ENCODE results near the gene BBS2. TPM values are rescaled to one million over a fixed set of nuclear protein-coding genes. Genes with fewer than 3 reads are reported as not detected.

BBS2 gene
- total RNA-seq, 3 donors from 2014 or later: 26.9 to 33.4 (median 30.2) TPM

GRCh38 chr16:56512025-56512424, 7.8 kb downstream of the BBS2 start:
- Histone ChIP-seq H3K4me1 (ENCODE audit: low read depth) (no peaks in the 10 kb centered on the region), H3K9me3 (no peaks in the 10 kb centered on the region), H3K36me3 (ENCODE audit: low read depth) (no peaks in the 10 kb centered on the region), H3K4me3 (no peak overlapping the region)
- DNase-seq (no peak), ATAC-seq (no peak)
- TF ChIP-seq CTCF (IDR thresholded peaks at IDR 0.05): no peak
- intact Hi-C loops (cut with DNase I, micrococcal nuclease): loop anchor here in 1 of 2 donors (10.0 kb wide), 1 partner anchor 93 kb away; the partner anchor contains the start of gene MT2A

DNA sequence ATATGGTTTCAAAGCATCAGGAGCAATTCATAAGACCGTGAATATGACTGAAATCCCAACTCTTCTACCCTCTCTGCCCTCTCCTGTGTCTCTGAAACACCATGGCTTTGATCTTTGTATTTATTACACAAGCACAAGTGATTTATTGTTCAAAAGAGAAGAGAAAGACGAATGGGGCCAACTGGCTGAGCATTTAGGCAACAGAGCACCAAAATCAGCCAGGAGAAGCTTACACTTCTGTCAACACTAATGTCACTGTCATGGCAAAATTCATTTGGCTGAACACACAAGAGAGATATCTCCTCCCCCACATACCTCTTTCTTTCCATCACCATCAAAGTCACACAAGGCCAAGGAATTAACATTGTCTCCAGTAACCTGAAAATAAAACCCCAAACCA, 9.3 kb downstream of the BBS2 start:
- TF ChIP-seq CTCF (IDR thresholded peaks at IDR 0.05): no peak
- no peak overlapping the region for H3K4me3 ChIP-seq
- H3K9me3 ChIP-seq: no peaks in the 10 kb centered on the region
- H3K36me3 ChIP-seq (ENCODE audit: low read depth): no peaks in the 10 kb centered on the region
- ATAC-seq: no peak
- DNase-seq: no peak
- intact Hi-C loops (cut with DNase I, micrococcal nuclease): loop anchor here in 1 of 2 donors (10.0 kb wide), 1 partner anchor 94 kb away; the partner anchor contains the start of gene MT2A
- H3K4me1 ChIP-seq (ENCODE audit: low read depth): no peaks in the 10 kb centered on the region

GRCh38 chr16:56506941-56507340, 12.9 kb downstream of the BBS2 start:
- DNase-seq: no peak
- Histone ChIP-seq H3K4me1 (ENCODE audit: low read depth) (no peaks in the 10 kb centered on the region), H3K36me3 (ENCODE audit: low read depth) (no peaks in the 10 kb centered on the region), H3K9me3 (no peaks in the 10 kb centered on the region), H3K4me3 (no peak overlapping the region)
- no peak for TF ChIP-seq CTCF (IDR thresholded peaks at IDR 0.05)
- intact Hi-C loops (cut with DNase I, micrococcal nuclease): no loop called here
- ATAC-seq: no peak

GRCh38 chr16:56505181-56505580, 14.6 kb downstream of the BBS2 start:
- ATAC-seq (no peak), DNase-seq (no peak)
- Histone ChIP-seq H3K4me3 (no peak overlapping the region), H3K9me3 (no peaks in the 10 kb centered on the region), H3K36me3 (ENCODE audit: low read depth) (no peaks in the 10 kb centered on the region), H3K4me1 (ENCODE audit: low read depth) (no peaks in the 10 kb centered on the region)
- no peak for TF ChIP-seq CTCF (IDR thresholded peaks at IDR 0.05)
- intact Hi-C loops (cut with DNase I, micrococcal nuclease): no loop called here

DNA sequence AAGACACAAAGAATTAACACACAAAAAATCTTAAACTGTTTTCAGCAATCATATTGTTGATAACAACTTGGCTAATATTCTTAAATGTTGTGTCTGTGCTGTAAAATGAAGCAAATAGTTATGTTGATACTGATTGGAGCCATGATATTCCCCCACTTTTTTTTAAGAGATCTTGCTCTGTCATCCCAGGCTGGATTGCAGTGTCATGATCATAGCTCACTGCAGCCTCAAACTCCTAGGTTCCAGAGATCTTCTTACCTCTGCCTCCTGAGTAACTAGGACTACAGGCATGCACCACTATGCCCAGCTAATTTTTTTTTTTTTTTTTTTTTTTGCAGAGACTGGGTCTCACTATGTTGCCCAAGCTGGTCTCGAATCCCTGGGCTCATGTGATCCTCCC, 26.0 kb downstream of the BBS2 start:
- Histone ChIP-seq H3K4me1 (ENCODE audit: low read depth) (no peaks in the 10 kb centered on the region), H3K9me3 (no peaks in the 10 kb centered on the region), H3K36me3 (ENCODE audit: low read depth) (no peaks in the 10 kb centered on the region), H3K4me3 (no peak overlapping the region)
- intact Hi-C loops (cut with DNase I, micrococcal nuclease): no loop called here
- no peak for ATAC-seq
- DNase-seq: no peak
- no peak for TF ChIP-seq CTCF (IDR thresholded peaks at IDR 0.05)

- intact Hi-C loops (cut with DNase I, micrococcal nuclease): no loop called here
- H3K4me3 ChIP-seq: no peak overlapping the region
- no peak for TF ChIP-seq CTCF (IDR thresholded peaks at IDR 0.05)
- no peaks in the 10 kb centered on the region for H3K36me3 ChIP-seq (ENCODE audit: low read depth)
- H3K4me1 ChIP-seq (ENCODE audit: low read depth): no peaks in the 10 kb centered on the region
- no peak for ATAC-seq
- no peak for DNase-seq
- H3K9me3 ChIP-seq: no peaks in the 10 kb centered on the region
These were observed 26.7 kb downstream of the BBS2 start for GRCh38 chr16:56493126-56493525.

Data from mucosa of descending colon (tissue), 3 donors.